Measurements from ENCODE around the gene COPB1. TPM values are rescaled to one million over a fixed set of nuclear protein-coding genes. Genes with fewer than 3 reads are reported as not detected.

The COPB1 gene
- total and polyA plus RNA-seq, 9 of the 15 experiments (the other 6 are each of a cell fraction or from before 2014, with no cell fraction given), result 64.7 to 188 (median 91.6) TPM

DNA sequence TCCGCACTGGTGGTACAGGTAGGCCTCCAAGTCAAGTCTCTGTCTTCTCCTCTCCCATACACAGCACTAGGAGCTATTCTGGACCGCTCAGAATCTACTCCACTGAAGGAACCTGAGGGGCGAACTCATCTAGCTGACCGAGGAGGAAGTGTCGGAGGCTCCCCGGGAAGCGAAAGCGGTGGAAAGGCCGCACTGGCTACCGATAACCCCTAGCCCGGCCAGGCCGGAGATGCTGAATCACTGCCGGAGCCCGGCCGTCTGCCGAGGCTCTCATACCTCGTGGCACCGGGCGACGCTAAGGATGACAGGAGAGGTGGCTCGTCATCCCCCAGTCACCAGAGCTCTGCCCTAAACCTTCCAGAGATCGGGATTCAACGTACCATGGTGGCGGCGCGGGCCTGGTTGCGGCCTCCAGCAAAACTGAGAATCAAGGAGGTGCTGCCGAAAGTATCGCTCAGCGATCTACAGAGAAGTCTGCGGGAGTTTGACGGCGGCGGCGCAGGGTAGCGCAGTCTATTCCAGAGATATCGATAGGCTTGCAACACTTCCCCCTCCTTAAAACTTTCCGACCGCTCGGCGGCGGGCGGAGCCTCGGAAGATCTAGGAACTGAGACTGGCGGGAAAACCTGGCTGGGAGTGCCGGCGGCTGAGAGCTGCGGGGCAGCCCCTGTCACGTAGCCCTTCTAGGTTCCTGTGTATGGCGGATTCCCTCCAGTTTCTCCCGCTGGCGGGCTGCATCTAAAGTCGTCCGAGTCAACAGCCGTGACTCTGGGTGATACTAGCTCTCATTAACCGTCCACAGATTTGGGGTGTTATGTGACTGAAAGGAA is 20.5 kb upstream of the COPB1 start, which contains the start of gene PSMA1 (continued):
- TF ChIP-seq RBFOX2 (IDR thresholded peaks at IDR 0.05; ENCODE audit: low read depth, low read length) (peak; percentile 97), SMC3 (conservative IDR thresholded peaks at IDR 0.05; ENCODE audit: insufficient read depth, low read depth, low read length) (peak; percentile 11; the same call in 1 of the 2 replicates), MAFK (IDR thresholded peaks at IDR 0.05; ENCODE audit: low read length) (peak; percentile 68), SIX5 (IDR thresholded peaks at IDR 0.05; ENCODE audit: borderline replicate concordance in 1 of 2, insufficient read depth in 1 of 2, low read depth in 1 of 2, low read length in 2 of 2) (peak in 1 of 2 experiments; percentile 31; a peak in 1 of 4 replicates), ZNF165 (CRISPR knock-in tag; IDR thresholded peaks at IDR 0.05; ENCODE audit: borderline replicate concordance) (no peak), ZKSCAN3 (CRISPR knock-in tag; IDR thresholded peaks at IDR 0.05) (no peak), MYBL2 (IDR thresholded peaks at IDR 0.05; ENCODE audit: low read depth) (no peak), MYBL2 (CRISPR knock-in tag; IDR thresholded peaks at IDR 0.05; ENCODE audit: borderline replicate concordance) (no peak), ZNF696 (CRISPR knock-in tag; conservative IDR thresholded peaks at IDR 0.05) (no peak), NFE2L1 (tag; IDR thresholded peaks at IDR 0.05; ENCODE audit: borderline replicate concordance, low read depth) (peak; percentile 4; the same call in 1 of the 2 replicates), ZBTB8A (IDR thresholded peaks at IDR 0.05; ENCODE audit: partially characterized antibody) (no peak), NFXL1 (CRISPR knock-in tag; IDR thresholded peaks at IDR 0.05) (no peak), ZNF436 (CRISPR knock-in tag; IDR thresholded peaks at IDR 0.05) (no peak), NCOA4 (IDR thresholded peaks at IDR 0.05; ENCODE audit: partially characterized antibody) (peak; percentile 86), ZNF224 (CRISPR knock-in tag; IDR thresholded peaks at IDR 0.05) (no peak), ILK (tag; IDR thresholded peaks at IDR 0.05; ENCODE audit: borderline replicate concordance, low read depth) (no peak), CBFA2T3 (IDR thresholded peaks at IDR 0.05) (0 out of 2 replicates have a peak, but pooled peaks have one; percentile 2), POLR2AphosphoS2 (IDR thresholded peaks at IDR 0.05; ENCODE audit: low read length) (peak; percentile 76; the same call in 1 of the 2 replicates), LARP7 (IDR thresholded peaks at IDR 0.05) (no peak), FOXJ2 (tag; IDR thresholded peaks at IDR 0.05) (peak; percentile 74), U2AF1 (optimal IDR thresholded peaks at IDR 0.05; ENCODE audit: low read depth, low read length) (no peak), MCM2 (IDR thresholded peaks at IDR 0.05; ENCODE audit: low read depth) (no peak), SPI1 (IDR thresholded peaks at IDR 0.05; ENCODE audit: borderline replicate concordance, low read depth, low read length) (peak; percentile 67), STAT5A (IDR thresholded peaks at IDR 0.05; ENCODE audit: borderline replicate concordance, low read length) (peak; percentile 31; the same call in 1 of the 2 replicates), PCBP2 (IDR thresholded peaks at IDR 0.05; ENCODE audit: low read depth, low read length, poor library complexity, severe bottlenecking) (no peak)
- TF ChIP-seq, protein P1, sequence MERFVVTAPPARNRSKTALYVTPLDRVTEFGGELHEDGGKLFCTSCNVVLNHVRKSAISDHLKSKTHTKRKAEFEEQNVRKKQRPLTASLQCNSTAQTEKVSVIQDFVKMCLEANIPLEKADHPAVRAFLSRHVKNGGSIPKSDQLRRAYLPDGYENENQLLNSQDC (CRISPR knock-in tag; IDR thresholded peaks at IDR 0.05), result no peak
- TF ChIP-seq, protein P2, sequence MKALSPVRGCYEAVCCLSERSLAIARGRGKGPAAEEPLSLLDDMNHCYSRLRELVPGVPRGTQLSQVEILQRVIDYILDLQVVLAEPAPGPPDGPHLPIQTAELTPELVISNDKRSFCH (CRISPR knock-in tag; IDR thresholded peaks at IDR 0.05), result no peak
- TF ChIP-seq, protein P2 (tag; IDR thresholded peaks at IDR 0.05), result no peak; the same call in 1 of the 2 replicates
- TF ChIP-seq, protein P3, sequence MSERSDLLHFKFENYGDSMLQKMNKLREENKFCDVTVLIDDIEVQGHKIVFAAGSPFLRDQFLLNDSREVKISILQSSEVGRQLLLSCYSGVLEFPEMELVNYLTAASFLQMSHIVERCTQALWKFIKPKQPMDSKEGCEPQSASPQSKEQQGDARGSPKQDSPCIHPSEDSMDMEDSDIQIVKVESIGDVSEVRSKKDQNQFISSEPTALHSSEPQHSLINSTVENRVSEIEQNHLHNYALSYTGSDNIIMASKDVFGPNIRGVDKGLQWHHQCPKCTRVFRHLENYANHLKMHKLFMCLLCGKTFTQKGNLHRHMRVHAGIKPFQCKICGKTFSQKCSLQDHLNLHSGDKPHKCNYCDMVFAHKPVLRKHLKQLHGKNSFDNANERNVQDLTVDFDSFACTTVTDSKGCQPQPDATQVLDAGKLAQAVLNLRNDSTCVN (CRISPR knock-in tag; IDR thresholded peaks at IDR 0.05), result no peak

Measured in K562 (cell line).